Fibroblast of lung (primary cell): ENCODE results near the gene ZMYM1. TPM values are rescaled to one million over a fixed set of nuclear protein-coding genes. Genes with fewer than 3 reads are reported as not detected.
"Not testable (repeated sequence)": the region's sequence is repeated elsewhere in the genome, so short reads cannot be mapped to it uniquely, and the experiment has no call there.

Experiments
- DNase-seq, 2 donors: peaks; one replicate each; pipeline versions ENCODE4 v3.0.0 to v3.0.0-alpha.2; 2010; ENCODE audit warnings: low read depth in 2 of 2
- H2AFZ ChIP-seq: 2 replicates; pipeline ENCODE4 v1.5.1; 2012; ENCODE audit warnings: low read length, control low read depth, inconsistent platforms
- H3K27ac ChIP-seq: 2 replicates; pipeline ENCODE4 v1.5.1; 2011; ENCODE audit warnings: low read length, control low read depth; ENCODE audit not compliant: insufficient read depth
- H3K27me3 ChIP-seq: 2 replicates; pipeline ENCODE4 v1.5.1; 2011; ENCODE audit warnings: mild to moderate bottlenecking, low read length; ENCODE audit not compliant: control insufficient read depth, insufficient read depth
- H3K36me3 ChIP-seq: 2 replicates; pipeline ENCODE4 v1.5.1; 2011; ENCODE audit warnings: low read length; ENCODE audit not compliant: control insufficient read depth, insufficient read depth
- H3K4me1 ChIP-seq: 2 replicates; pipeline ENCODE4 v1.5.1; 2011; ENCODE audit warnings: low read length; ENCODE audit not compliant: control insufficient read depth, insufficient read depth; ENCODE audit errors: extremely low read depth
- H3K4me2 ChIP-seq: 2 replicates; pipeline ENCODE4 v1.5.1; 2011; ENCODE audit warnings: low read length, control low read depth; ENCODE audit not compliant: insufficient read depth; ENCODE audit errors: extremely low read depth
- H3K4me3 ChIP-seq, 4 experiments: fragments of 200-600 bp in 1 of 4; sonication (generic) in 1 of 4; replicated peaks in 1 of 4; 2 replicates each; pipeline ENCODE4 v1.5.1; 2011 to 2016; ENCODE audit warnings: low read length in 4 of 4, low read depth in 3 of 4, mild to moderate bottlenecking in 3 of 4, control low read depth in 2 of 4, inconsistent platforms in 1 of 4, mixed read lengths in 1 of 4; ENCODE audit not compliant: insufficient read depth in 1 of 4; ENCODE audit errors: control extremely low read depth in 1 of 4
- H3K79me2 ChIP-seq: 2 replicates; pipeline ENCODE4 v1.5.1; 2012; ENCODE audit warnings: mild to moderate bottlenecking, low read length, inconsistent platforms; ENCODE audit not compliant: control insufficient read depth, insufficient read depth
- H3K9ac ChIP-seq: 2 replicates; pipeline ENCODE4 v1.5.1; 2011; ENCODE audit warnings: mild to moderate bottlenecking, low read length, control low read depth; ENCODE audit not compliant: insufficient read depth
- H3K9me3 ChIP-seq: 2 replicates; pipeline ENCODE4 v1.5.1; 2012; ENCODE audit warnings: low read depth, low read length; ENCODE audit not compliant: control insufficient read depth, insufficient read depth
- H4K20me1 ChIP-seq: 2 replicates; pipeline ENCODE4 v1.5.1; 2011; ENCODE audit warnings: low read length; ENCODE audit not compliant: control insufficient read depth, insufficient read depth; ENCODE audit errors: extremely low read depth
- EZH2 ChIP-seq: IDR thresholded peaks from 2 replicates; pipeline ENCODE4 v1.5.1; 2012; ENCODE audit warnings: low read length, control low read depth, mild to moderate bottlenecking; ENCODE audit errors: missing control alignments
- polyA plus RNA-seq, 2 donors: library from polyadenylated mRNA; depleted of rRNA in 1 of 2; stranded (reverse) in 1 of 2; unstranded in 1 of 2; fragments of >200 nt; gene quantifications; 2 replicates each; pipeline ENCODE4 v1.2.1, GENCODE V29; 2011 to 2012; ENCODE audit warnings: missing spikeins in 1 of 2
- total RNA-seq: library from RNA; depleted of rRNA; stranded (reverse); fragments of >200 nt; gene quantifications from 2 replicates; pipeline ENCODE4 v1.2.1, GENCODE V29; 2014
- TF ChIP-seq, protein P1 (sequence below), 2 donors: IDR thresholded peaks in 1 of 2; conservative IDR thresholded peaks in 1 of 2; 1 replicate in 1 of 2; 2 replicates in 1 of 2; pipeline ENCODE4 v1.5.1; 2011 to 2012; ENCODE audit warnings: low read length in 2 of 2, control low read depth in 1 of 2, inconsistent platforms in 1 of 2, low read depth in 1 of 2, mild to moderate bottlenecking in 1 of 2

ZMYM1 gene
- total and polyA plus RNA-seq, 2 donors (not counting 1 experiment from before 2014, with no cell fraction given), result 10.3 to 18.5 TPM

- Histone ChIP-seq H4K20me1 (no peaks in the 10 kb centered on the region), H3K27ac (no peak overlapping the region), H3K79me2 (no peaks in the 10 kb centered on the region), H3K4me1 (no peaks in the 10 kb centered on the region), H3K4me3 (no peak overlapping the region), H3K36me3 (no peaks in the 10 kb centered on the region), H2AFZ (no peak overlapping the region), H3K27me3 (no peaks in the 10 kb centered on the region), H3K9ac (no peak overlapping the region), H3K4me2 (no peak overlapping the region), H3K9me3 (no peaks in the 10 kb centered on the region)
- TF ChIP-seq, protein P1, sequence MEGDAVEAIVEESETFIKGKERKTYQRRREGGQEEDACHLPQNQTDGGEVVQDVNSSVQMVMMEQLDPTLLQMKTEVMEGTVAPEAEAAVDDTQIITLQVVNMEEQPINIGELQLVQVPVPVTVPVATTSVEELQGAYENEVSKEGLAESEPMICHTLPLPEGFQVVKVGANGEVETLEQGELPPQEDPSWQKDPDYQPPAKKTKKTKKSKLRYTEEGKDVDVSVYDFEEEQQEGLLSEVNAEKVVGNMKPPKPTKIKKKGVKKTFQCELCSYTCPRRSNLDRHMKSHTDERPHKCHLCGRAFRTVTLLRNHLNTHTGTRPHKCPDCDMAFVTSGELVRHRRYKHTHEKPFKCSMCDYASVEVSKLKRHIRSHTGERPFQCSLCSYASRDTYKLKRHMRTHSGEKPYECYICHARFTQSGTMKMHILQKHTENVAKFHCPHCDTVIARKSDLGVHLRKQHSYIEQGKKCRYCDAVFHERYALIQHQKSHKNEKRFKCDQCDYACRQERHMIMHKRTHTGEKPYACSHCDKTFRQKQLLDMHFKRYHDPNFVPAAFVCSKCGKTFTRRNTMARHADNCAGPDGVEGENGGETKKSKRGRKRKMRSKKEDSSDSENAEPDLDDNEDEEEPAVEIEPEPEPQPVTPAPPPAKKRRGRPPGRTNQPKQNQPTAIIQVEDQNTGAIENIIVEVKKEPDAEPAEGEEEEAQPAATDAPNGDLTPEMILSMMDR (conservative IDR thresholded peaks at IDR 0.05 in 1 of 2, IDR thresholded peaks at IDR 0.05 in 1 of 2; ENCODE audit: low read depth in 1 of 2, low read length in 2 of 2), result no peak
- no peak for TF ChIP-seq EZH2
- DNase-seq, result no peak
Observed at GRCh38 chr1:35143737-35144508, 64.7 kb downstream of the ZMYM1 start.

- not testable (repeated sequence) for H4K20me1 ChIP-seq, H3K27me3 ChIP-seq, H3K4me2 ChIP-seq, H3K9me3 ChIP-seq, H3K9ac ChIP-seq, H3K27ac ChIP-seq, DNase-seq, H3K79me2 ChIP-seq, H3K4me1 ChIP-seq, H2AFZ ChIP-seq, H3K36me3 ChIP-seq, H3K4me3 ChIP-seq
Observed at GRCh38 chr1:35145892-35146549, 66.8 kb downstream of the ZMYM1 start.

- H3K27me3 ChIP-seq, result no peaks in the 10 kb centered on the region
- TF ChIP-seq EZH2, result no peak
- TF ChIP-seq, protein P1 (conservative IDR thresholded peaks at IDR 0.05 in 1 of 2, IDR thresholded peaks at IDR 0.05 in 1 of 2; ENCODE audit: low read depth in 1 of 2, low read length in 2 of 2), result no peak
Observed at GRCh38 chr1:35151220-35151619, 72.0 kb downstream of the ZMYM1 start.

More at GRCh38 chr1:35151220-35151619, 72.0 kb downstream of the ZMYM1 start:
- no peak overlapping the region for H3K9ac ChIP-seq
- no peak overlapping the region for H3K4me3 ChIP-seq
- no peak overlapping the region for H3K27ac ChIP-seq
- no peak for DNase-seq
- H3K79me2 ChIP-seq, result no peaks in the 10 kb centered on the region
- H3K9me3 ChIP-seq, result no peaks in the 10 kb centered on the region
- H4K20me1 ChIP-seq, result no peaks in the 10 kb centered on the region
- H3K36me3 ChIP-seq, result no peaks in the 10 kb centered on the region
- H3K4me1 ChIP-seq, result no peaks in the 10 kb centered on the region
- no peak overlapping the region for H3K4me2 ChIP-seq
- H2AFZ ChIP-seq, result no peak overlapping the region
